ENCODE measurements around the gene LCP2. TPM values are rescaled to one million over a fixed set of nuclear protein-coding genes. Genes with fewer than 3 reads are reported as not detected.
A peak's percentile ranks its signal among the peaks of the same experiment; 100 is the strongest.

LCP2 gene
- total RNA-seq, 2 experiments from 2014 or later = 154 to 155 TPM

DNA sequence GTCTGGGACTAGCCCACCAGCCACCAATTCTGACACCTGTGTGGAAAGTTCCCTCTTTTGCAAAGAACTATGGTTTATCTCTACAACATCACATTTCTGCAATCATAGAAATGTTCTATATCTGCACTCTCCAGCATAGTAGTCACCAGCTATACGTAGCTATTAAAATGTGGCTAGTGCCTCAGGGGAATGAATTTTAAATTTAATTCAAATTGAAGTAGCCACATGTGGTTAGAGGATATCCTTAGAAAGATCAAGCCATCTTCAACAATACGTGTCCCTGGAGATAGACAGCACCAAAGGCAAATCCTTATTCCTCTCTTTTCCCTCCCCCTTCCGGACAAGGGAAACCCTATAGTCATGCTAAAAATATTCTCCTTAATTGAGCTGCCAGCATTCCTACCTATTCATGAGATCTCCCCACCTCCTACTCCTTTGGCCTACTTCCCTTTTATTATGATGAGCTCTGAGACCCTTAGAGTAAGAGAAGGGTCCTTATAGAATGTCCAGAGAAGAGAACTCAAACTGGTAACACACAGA, 11.1 kb downstream of the LCP2 start:
- peak overlapping the region; percentile 96 for H3K27ac Mint-ChIP-seq
- H3K9me3 Mint-ChIP-seq = no peaks in the 10 kb centered on the region
- CTCF ChIA-PET = interaction anchor here (1.2 to 1.3 kb wide), 2 partner anchors 13 to 18 kb away, joined by 3 to 5 read pairs; no protein-coding TSS in a partner anchor
- DNase-seq (no peak), ATAC-seq (ENCODE audit: poor library complexity) (no peak)
- peak overlapping the region; percentile 63 to 92 for H3K27ac ChIP-seq (ENCODE audit: low read depth in 1 of 2, low read length in 2 of 2)
- no peak overlapping the region for H3K4me3 ChIP-seq (ENCODE audit: low read length)
- H3K27me3 ChIP-seq (ENCODE audit: control insufficient read depth in 1 of 2, insufficient read depth in 2 of 2, low read length in 2 of 2) = no peaks in the 10 kb centered on the region
- no peak overlapping the region for H3K4me3 Mint-ChIP-seq
- no peaks in the 10 kb centered on the region for H3K27me3 Mint-ChIP-seq
- intact Hi-C loops (cut with DNase I, micrococcal nuclease) = no loop called here
- TF ChIP-seq, protein P1, sequence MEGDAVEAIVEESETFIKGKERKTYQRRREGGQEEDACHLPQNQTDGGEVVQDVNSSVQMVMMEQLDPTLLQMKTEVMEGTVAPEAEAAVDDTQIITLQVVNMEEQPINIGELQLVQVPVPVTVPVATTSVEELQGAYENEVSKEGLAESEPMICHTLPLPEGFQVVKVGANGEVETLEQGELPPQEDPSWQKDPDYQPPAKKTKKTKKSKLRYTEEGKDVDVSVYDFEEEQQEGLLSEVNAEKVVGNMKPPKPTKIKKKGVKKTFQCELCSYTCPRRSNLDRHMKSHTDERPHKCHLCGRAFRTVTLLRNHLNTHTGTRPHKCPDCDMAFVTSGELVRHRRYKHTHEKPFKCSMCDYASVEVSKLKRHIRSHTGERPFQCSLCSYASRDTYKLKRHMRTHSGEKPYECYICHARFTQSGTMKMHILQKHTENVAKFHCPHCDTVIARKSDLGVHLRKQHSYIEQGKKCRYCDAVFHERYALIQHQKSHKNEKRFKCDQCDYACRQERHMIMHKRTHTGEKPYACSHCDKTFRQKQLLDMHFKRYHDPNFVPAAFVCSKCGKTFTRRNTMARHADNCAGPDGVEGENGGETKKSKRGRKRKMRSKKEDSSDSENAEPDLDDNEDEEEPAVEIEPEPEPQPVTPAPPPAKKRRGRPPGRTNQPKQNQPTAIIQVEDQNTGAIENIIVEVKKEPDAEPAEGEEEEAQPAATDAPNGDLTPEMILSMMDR (IDR thresholded peaks at IDR 0.05) = no peak
- peaks cover 98% of the 10 kb centered on the region for H3K36me3 ChIP-seq (ENCODE audit: insufficient read depth, low read length)
- H3K36me3 Mint-ChIP-seq (ENCODE audit: low read depth) = peaks cover 100% of the 10 kb centered on the region
- peaks cover 95% of the 10 kb centered on the region for H3K4me1 ChIP-seq (ENCODE audit: insufficient read depth, low read length)
- POLR2A ChIA-PET = interaction anchor here (1.4 to 18.4 kb wide), 6 partner anchors 10 to 44 kb away, joined by 5 to 426 read pairs (median 20); partner anchors contain the start of gene LCP2
- H3K4me1 Mint-ChIP-seq (ENCODE audit: low read depth) = peaks cover 100% of the 10 kb centered on the region
- no peaks in the 10 kb centered on the region for H3K9me3 ChIP-seq (ENCODE audit: control insufficient read depth in 1 of 2, insufficient read depth in 1 of 2, low read length in 2 of 2)

DNA sequence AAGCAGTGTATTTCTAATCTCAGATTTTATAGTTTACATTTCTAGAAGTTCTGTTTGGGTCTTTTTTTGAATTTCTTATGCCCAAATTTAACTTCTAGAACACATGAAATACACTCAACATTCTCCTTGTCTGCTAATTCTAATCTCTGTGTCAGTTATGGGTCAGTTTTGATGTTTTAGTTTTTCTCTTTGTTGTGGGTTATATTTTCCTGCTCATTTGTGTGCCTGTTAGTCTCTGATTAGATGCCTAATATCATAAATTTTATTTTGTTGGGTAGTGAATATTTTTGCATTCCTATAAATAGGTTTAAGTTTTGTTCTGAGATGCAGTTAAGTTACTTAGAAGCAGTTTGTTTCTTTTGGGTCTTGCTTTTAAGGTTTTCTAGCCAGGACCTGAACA, 12.4 kb downstream of the LCP2 start:
- no peak for DNase-seq
- Mint-ChIP-seq H3K4me3 (peak overlapping the region; percentile 77), H3K4me1 (ENCODE audit: low read depth) (peaks cover 94% of the 10 kb centered on the region), H3K36me3 (ENCODE audit: low read depth) (peaks cover 97% of the 10 kb centered on the region), H3K27me3 (no peaks in the 10 kb centered on the region), H3K27ac (peak overlapping the region; percentile 96), H3K9me3 (no peaks in the 10 kb centered on the region)
- peaks cover 96% of the 10 kb centered on the region for H3K4me1 ChIP-seq (ENCODE audit: insufficient read depth, low read length)
- no peak for ATAC-seq (ENCODE audit: poor library complexity)
- intact Hi-C loops (cut with DNase I, micrococcal nuclease) = no loop called here
- POLR2A ChIA-PET = interaction anchor here (1.0 to 18.4 kb wide), 3 partner anchors 9 to 18 kb away, joined by 9 to 426 read pairs (median 84); partner anchors contain the start of gene LCP2
- H3K27ac ChIP-seq (ENCODE audit: low read depth in 1 of 2, low read length in 2 of 2) = peak overlapping the region; percentile 63 to 92
- peaks cover 97% of the 10 kb centered on the region for H3K36me3 ChIP-seq (ENCODE audit: insufficient read depth, low read length)
- no peaks in the 10 kb centered on the region for H3K9me3 ChIP-seq (ENCODE audit: control insufficient read depth in 1 of 2, insufficient read depth in 1 of 2, low read length in 2 of 2)
- no peak overlapping the region for H3K4me3 ChIP-seq (ENCODE audit: low read length)
- TF ChIP-seq, protein P1 (IDR thresholded peaks at IDR 0.05) = no peak
- CTCF ChIA-PET = interaction anchor here (1.0 to 1.3 kb wide), 2 partner anchors 11 to 53 kb away, joined by 3 to 5 read pairs; no protein-coding TSS in a partner anchor
- H3K27me3 ChIP-seq (ENCODE audit: control insufficient read depth in 1 of 2, insufficient read depth in 2 of 2, low read length in 2 of 2) = no peaks in the 10 kb centered on the region

DNA sequence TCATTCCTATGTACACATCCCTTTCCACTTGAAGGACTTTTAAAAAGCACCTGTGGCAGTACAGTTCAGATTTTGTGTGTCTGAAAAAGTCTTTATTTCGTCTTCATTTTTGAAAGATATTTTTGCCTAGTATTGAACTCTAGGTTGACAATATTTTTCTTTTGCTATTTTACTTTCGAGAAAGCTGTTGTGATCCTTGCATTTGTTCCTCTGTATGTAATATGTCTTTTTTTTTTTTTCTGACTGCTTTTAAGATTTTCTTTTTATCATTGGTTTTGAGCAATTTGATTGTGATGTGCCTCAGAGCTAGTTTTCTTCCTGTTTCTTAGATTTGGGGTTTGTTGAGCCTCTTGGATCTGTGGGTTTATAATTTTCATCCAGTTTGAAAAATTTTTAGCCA, 13.3 kb downstream of the LCP2 start:
- Histone ChIP-seq H3K27ac (ENCODE audit: low read depth in 1 of 2, low read length in 2 of 2) (peak overlapping the region; percentile 63 to 92), H3K9me3 (ENCODE audit: control insufficient read depth in 1 of 2, insufficient read depth in 1 of 2, low read length in 2 of 2) (no peaks in the 10 kb centered on the region), H3K27me3 (ENCODE audit: control insufficient read depth in 1 of 2, insufficient read depth in 2 of 2, low read length in 2 of 2) (no peaks in the 10 kb centered on the region), H3K36me3 (ENCODE audit: insufficient read depth, low read length) (peaks cover 95% of the 10 kb centered on the region), H3K4me1 (ENCODE audit: insufficient read depth, low read length) (peaks cover 96% of the 10 kb centered on the region), H3K4me3 (ENCODE audit: low read length) (no peak overlapping the region)
- TF ChIP-seq, protein P1 (IDR thresholded peaks at IDR 0.05) = no peak
- no peak for ATAC-seq (ENCODE audit: poor library complexity)
- no peak for DNase-seq
- peak overlapping the region; percentile 96 for H3K27ac Mint-ChIP-seq
- intact Hi-C loops (cut with DNase I, micrococcal nuclease) = no loop called here
- peaks cover 94% of the 10 kb centered on the region for H3K4me1 Mint-ChIP-seq (ENCODE audit: low read depth)
- POLR2A ChIA-PET = interaction anchor here (0.7 to 18.4 kb wide), 11 partner anchors 9 to 151 kb away, joined by 3 to 426 read pairs (median 8); partner anchors contain the start of gene LCP2
- H3K36me3 Mint-ChIP-seq (ENCODE audit: low read depth) = peaks cover 97% of the 10 kb centered on the region
- peak overlapping the region; percentile 77 for H3K4me3 Mint-ChIP-seq
- no peaks in the 10 kb centered on the region for H3K9me3 Mint-ChIP-seq
- CTCF ChIA-PET = interaction anchor here (0.6 to 1.3 kb wide), 2 partner anchors 10 to 1131 kb away, joined by 3 to 5 read pairs; no protein-coding TSS in a partner anchor
- no peaks in the 10 kb centered on the region for H3K27me3 Mint-ChIP-seq
